NCI-H1092 (cell line): Measurements from ENCODE around the gene FTL.

Experiments
- DNase-seq: peaks from one replicate; lab custom pipeline; 2025; lab: John Stamatoyannopoulos, UW

FTL gene

GRCh38 chr19:48966541-48967345 lies 1.6 kb downstream of the FTL start:
- no peak for DNase-seq

GRCh38 chr19:48967346-48968178 lies 2.5 kb downstream of the FTL start:
- DNase-seq: no peak

DNA sequence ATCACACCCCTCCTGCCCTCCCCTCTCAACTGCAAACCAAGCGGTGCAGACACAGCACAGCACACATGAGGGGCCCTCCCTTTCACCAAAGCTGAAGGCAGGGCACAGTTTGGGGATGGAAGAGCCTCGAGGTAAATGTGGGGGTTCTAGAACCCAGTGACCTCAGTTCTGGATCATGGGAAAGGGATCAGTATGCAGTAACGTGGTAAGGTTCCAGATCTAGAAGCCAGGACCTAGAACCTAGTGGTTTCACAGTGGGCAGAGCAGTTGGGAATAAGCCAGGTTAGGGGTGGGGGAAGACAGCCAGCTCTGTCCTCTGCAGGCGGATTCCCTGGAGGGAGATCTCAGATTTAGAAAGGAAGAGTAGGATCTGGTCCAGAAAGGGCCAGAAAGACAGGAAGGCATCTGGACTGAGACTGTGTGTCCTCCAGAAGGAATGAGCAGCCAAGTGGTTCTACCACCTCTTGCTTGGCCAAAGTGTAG lies 3.1 kb downstream of the FTL start:
- no peak for DNase-seq

- DNase-seq: no peak
Observed at GRCh38 chr19:48968813-48969218, 3.7 kb downstream of the FTL start.

- no peak for DNase-seq
Observed at GRCh38 chr19:48969276-48970138, 4.4 kb downstream of the FTL start.

DNA sequence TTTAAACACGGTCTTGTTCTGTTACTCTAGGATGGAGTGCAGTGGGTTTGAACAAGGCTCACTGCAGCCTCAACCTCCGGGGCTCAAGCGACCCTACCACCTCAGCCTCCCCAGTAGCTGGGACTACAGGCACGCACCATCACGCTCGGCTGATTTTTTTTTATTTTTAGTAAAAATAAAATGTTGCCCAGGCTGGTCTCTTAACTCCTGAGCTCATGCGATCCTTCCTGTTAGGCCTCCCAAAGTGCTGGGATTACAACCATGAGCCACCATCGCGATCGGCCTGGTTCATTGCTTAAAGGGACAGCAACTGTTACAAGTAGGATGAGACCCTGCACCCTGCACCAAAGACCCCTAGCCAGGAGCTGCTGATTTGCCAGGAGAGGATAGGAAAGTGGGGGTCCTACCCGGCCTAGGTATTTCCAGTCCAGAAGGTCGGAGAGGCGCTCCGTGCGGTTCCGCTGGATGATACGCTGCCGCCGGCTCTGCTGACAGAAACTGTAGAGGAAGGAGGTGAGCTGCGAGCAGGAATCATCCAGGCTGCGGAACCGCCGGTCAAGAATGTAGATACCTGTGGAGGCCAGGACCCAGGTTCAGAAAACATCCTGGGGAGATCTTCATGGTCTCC lies 5.1 kb downstream of the FTL start:
- DNase-seq: no peak

DNA sequence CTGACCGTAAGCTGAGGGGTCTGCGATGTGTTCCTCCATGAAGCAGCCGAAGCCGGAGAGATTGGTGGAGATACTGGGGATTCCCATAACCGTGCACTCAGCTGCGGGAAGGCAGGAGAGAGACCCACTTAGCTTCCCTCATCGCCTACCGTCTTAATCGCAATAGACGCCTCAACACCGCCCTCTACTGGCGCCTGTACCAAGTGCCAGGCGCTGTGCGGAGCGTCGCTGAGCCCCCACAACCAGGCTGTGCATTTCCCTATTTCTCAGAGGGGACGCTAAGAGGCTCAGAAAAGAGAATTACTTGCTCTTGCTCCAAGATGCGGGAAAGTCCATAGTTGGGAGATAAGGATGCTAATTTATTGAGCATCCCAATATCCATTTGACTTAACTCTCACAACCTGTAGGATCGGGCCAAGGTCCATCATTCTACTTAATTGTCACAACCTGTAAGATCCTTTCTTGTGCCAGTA lies 5.8 kb downstream of the FTL start:
- peak; percentile 29 for DNase-seq

DNA sequence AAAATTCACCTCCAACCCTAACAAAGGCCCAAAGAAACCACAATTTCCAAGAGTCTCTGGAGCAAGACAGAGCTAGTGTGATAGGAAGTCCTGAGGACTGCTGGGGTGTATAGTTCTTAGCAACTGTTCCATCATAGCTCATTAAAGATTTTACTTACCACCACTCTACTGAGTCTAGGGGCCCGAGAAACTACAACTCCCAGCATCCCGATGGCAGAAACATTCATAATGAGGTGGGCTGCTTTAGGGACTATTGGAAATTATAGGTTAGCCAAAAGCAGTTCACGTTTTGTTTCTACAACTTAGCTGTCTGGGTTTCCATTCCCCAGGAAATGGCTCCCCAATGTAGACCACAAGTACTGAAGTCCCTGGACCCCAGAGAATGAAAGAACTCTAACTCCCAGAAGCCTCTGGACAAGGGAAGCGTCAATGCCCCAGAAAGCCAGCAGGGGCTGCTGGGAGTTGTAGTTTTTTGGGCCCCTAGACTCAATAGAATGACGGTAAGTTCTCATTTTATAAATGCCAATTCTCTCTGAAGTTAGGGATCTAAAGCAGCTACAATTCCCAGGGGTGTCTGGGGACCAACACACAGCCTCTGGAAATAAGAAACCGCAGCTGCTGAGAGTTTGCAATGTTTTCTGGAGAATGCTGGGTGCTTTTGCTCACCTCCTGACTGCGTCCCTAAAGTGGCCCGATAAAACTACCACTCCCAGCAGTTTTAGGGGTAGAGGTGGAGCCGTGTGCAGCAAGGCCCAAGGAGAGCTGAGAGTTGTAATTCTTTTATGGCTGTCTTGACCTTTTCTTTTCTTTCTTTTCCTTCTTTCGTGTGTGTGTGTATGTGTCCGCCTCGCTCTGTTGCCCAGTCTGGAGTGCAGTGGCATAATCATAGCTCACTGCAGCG lies 11.1 kb downstream of the FTL start:
- DNase-seq: no peak

DNA sequence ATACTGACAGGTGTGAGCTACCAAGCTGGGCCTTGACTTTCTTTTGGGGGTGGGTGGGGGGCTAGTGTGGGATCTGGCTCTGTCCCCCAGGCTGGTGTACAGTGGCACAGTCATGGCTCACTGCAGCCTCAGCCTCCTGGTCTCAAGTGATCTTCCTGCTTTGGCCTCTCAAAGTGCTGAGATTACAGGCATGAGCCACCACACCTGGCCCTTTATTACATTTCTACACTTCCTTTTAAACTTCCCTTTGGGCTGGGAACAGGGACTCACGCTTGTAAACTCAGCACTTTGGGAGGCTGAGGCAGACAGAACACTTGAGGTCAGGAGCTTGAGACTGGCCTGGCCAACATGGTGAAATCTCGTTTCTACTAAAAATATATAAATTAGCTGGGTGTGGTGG lies 12.0 kb downstream of the FTL start:
- no peak for DNase-seq

- DNase-seq: no peak
Observed at GRCh38 chr19:48982280-48982679, 17.2 kb downstream of the FTL start.

GRCh38 chr19:48985711-48986110 lies 20.6 kb downstream of the FTL start:
- DNase-seq: no peak

DNA sequence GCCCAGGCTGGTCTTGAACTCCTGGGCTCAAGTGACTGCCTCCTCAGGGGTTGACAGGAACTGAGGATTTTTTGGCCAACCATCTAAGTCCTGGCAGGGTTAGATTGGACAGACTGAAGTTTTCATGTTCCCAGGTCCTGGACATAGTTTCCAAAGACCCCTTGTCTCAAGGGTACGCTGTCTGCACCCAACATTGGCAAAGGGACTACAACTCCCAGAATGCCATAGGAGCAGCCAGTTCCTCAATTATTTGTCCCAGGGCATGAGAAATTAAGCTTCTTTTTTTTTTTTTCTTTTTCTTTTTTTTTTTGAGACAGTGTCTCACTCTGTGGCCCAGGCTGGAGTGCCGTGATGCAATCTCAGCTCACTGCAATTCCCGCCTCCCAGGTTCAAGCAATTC lies 21.1 kb downstream of the FTL start:
- no peak for DNase-seq

GRCh38 chr19:48987323-48987722 lies 22.2 kb downstream of the FTL start:
- DNase-seq: no peak

DNA sequence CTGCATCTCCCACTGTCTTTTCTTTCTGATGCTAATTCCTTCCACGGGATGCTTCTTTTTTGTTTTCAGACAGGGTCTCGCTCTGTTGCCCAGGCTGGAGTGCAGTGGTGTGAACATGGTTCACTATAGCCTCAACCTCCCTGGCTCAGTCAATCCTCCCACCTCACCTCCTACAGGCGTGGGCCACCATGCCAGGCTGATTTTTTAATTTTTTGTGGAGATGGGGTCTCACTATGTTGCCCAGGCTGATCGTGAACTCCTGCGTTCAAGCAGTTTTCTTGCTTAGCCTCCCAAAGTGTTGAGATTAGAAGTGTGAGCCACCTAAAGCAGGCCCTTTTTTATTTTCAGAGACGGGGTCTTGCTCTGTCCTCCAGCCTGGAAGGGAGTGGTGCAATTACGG lies 23.2 kb downstream of the FTL start:
- no peak for DNase-seq

GRCh38 chr19:48988860-48989259 lies 23.8 kb downstream of the FTL start:
- DNase-seq: no peak

DNA sequence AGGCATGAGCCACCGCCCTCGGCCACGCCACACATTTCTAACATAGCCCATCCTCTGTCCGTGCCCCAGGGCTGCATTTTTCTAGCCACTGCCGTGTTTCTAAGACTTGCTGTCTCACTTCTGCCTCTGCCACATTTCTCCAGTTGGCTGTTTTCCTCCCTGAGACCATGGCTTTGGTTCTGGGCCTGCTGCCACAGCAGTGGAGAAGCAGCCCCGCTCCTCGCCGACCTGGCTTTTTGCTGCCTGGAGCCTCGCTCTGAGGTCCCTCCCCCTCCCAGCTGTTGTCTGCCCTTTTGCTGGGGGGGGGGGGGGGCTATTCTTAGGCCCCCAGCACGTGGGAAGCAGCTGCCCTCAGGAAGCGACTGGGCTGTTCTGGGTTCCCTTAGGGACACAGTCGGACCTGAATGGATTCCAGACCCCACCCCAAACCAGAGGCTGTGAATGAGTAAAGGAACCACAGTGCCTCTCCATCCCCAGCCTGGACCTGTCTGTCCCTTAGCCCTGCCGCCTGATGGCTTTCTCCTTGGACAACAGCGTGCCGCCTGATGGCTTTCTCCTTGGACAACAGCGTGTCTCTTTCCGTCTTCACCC lies 24.7 kb downstream of the FTL start:
- DNase-seq: no peak

GRCh38 chr19:48990400-48990799 lies 25.3 kb downstream of the FTL start:
- DNase-seq: no peak

GRCh38 chr19:48991011-48991609 lies 26.0 kb downstream of the FTL start:
- DNase-seq: no peak

- no peak for DNase-seq
Observed at GRCh38 chr19:48991873-48992580, 26.9 kb downstream of the FTL start.
